Astrocyte (in vitro differentiated cells and primary cell): ENCODE results near the gene IRF9. TPM values are rescaled to one million over a fixed set of nuclear protein-coding genes. Genes with fewer than 3 reads are reported as not detected.

ENCODE experiments used
- DNase-seq: peaks from one replicate; pipeline ENCODE4 v3.0.0-alpha.2; 2010; ENCODE audit warnings: low read depth
- FAIRE-seq: peaks from 2 replicates; lab custom pipeline; 2011; peaks lifted over from hg19 to GRCh38; lab: Jason Lieb, UNC
- H2AFZ ChIP-seq: 2 replicates; pipeline ENCODE4 v1.6.0; 2012; ENCODE audit warnings: low read depth, low read length, inconsistent platforms
- H3K27ac ChIP-seq: 2 replicates; pipeline ENCODE4 v1.5.1; 2011; ENCODE audit warnings: low read depth, low read length, inconsistent platforms
- H3K27me3 ChIP-seq: 2 replicates; pipeline ENCODE4 v1.6.0; 2011; ENCODE audit warnings: low read length, inconsistent platforms; ENCODE audit not compliant: insufficient read depth
- H3K36me3 ChIP-seq: 2 replicates; pipeline ENCODE4 v1.5.1; 2011; ENCODE audit warnings: low read length, inconsistent platforms; ENCODE audit not compliant: insufficient read depth
- H3K4me1 ChIP-seq: 2 replicates; pipeline ENCODE4 v1.5.1; 2011; ENCODE audit warnings: low read length, inconsistent platforms; ENCODE audit not compliant: insufficient read depth
- H3K4me2 ChIP-seq: 2 replicates; pipeline ENCODE4 v1.6.0; 2012; ENCODE audit warnings: low read length, inconsistent platforms
- H3K4me3 ChIP-seq: 2 replicates; pipeline ENCODE4 v1.5.1; 2011; ENCODE audit warnings: low read depth, mild to moderate bottlenecking, low read length, inconsistent platforms; ENCODE audit not compliant: insufficient read depth
- H3K79me2 ChIP-seq: 2 replicates; pipeline ENCODE4 v1.6.0; 2012; ENCODE audit warnings: mild to moderate bottlenecking, low read length, inconsistent platforms; ENCODE audit not compliant: insufficient read depth
- H3K9ac ChIP-seq: 2 replicates; pipeline ENCODE4 v1.6.0; 2012; ENCODE audit warnings: mild to moderate bottlenecking, low read length, inconsistent platforms
- H3K9me3 ChIP-seq: 2 replicates; pipeline ENCODE4 v1.5.1; 2012; ENCODE audit warnings: low read depth, mild to moderate bottlenecking, low read length, inconsistent platforms; ENCODE audit not compliant: insufficient read depth
- H4K20me1 ChIP-seq: 2 replicates; pipeline ENCODE4 v1.6.0; 2012; ENCODE audit warnings: low read length, inconsistent platforms; ENCODE audit not compliant: insufficient read depth
- H3K27ac Mint-ChIP-seq: one replicate; pipeline ENCODE4 v1.8.0; 2021; ENCODE audit warnings: mild to moderate bottlenecking, mixed read lengths; ENCODE audit not compliant: unreplicated experiment
- H3K27me3 Mint-ChIP-seq: one replicate; pipeline ENCODE4 v1.8.0; 2021; ENCODE audit warnings: low read depth, mixed read lengths; ENCODE audit not compliant: unreplicated experiment
- H3K36me3 Mint-ChIP-seq: one replicate; pipeline ENCODE4 v1.8.0; 2021; ENCODE audit warnings: low read depth, mixed read lengths; ENCODE audit not compliant: unreplicated experiment
- H3K4me1 Mint-ChIP-seq: one replicate; pipeline ENCODE4 v1.8.0; 2021; ENCODE audit warnings: low read depth, mixed read lengths; ENCODE audit not compliant: unreplicated experiment
- H3K4me3 Mint-ChIP-seq: one replicate; pipeline ENCODE4 v1.8.0; 2021; ENCODE audit warnings: mild to moderate bottlenecking, moderate library complexity, mixed read lengths; ENCODE audit not compliant: unreplicated experiment
- H3K9me3 Mint-ChIP-seq: one replicate; pipeline ENCODE4 v1.8.0; 2021; ENCODE audit warnings: mild to moderate bottlenecking, mixed read lengths; ENCODE audit not compliant: unreplicated experiment
- CTCF ChIP-seq: IDR thresholded peaks from 2 replicates; pipeline ENCODE4 v1.5.1; 2011; ENCODE audit warnings: low read depth, mild to moderate bottlenecking, inconsistent platforms, low read length, moderate library complexity; ENCODE audit not compliant: insufficient read depth
- EZH2 ChIP-seq: IDR thresholded peaks from 2 replicates; pipeline ENCODE4 v1.6.1; 2012; ENCODE audit warnings: mild to moderate bottlenecking, low read length, inconsistent platforms; ENCODE audit not compliant: insufficient read depth
- total RNA-seq: library from RNA; stranded (reverse); gene quantifications from 2 replicates; pipeline ENCODE4 v1.2.1, GENCODE V29; 2021

The IRF9 gene
- total RNA-seq, 1 donor from 2014 or later = 76.0 TPM

GRCh38 chr14:24145219-24145618 lies 15.8 kb upstream of the IRF9 start:
- peak overlapping the region; percentile 96 for H3K4me3 Mint-ChIP-seq
- H3K36me3 Mint-ChIP-seq = no peaks in the 10 kb centered on the region
- no peaks in the 10 kb centered on the region for H3K9me3 ChIP-seq
- peak overlapping the region; percentile 96 for H3K4me2 ChIP-seq
- DNase-seq (no peak), FAIRE-seq (no peak)
- peak overlapping the region; percentile 88 for H3K27ac Mint-ChIP-seq
- H3K27ac ChIP-seq = no peak overlapping the region
- no peak overlapping the region for H2AFZ ChIP-seq
- peak overlapping the region; percentile 93 for H3K4me3 ChIP-seq
- TF ChIP-seq CTCF = no peak
- TF ChIP-seq EZH2 = no peak
- no peaks in the 10 kb centered on the region for H3K9me3 Mint-ChIP-seq
- H4K20me1 ChIP-seq = peaks cover 25% of the 10 kb centered on the region
- H3K9ac ChIP-seq = peak overlapping the region; percentile 87
- H3K36me3 ChIP-seq = peaks cover 17% of the 10 kb centered on the region
- H3K79me2 ChIP-seq = peaks cover 59% of the 10 kb centered on the region
- peaks cover 30% of the 10 kb centered on the region for H3K4me1 Mint-ChIP-seq
- no peaks in the 10 kb centered on the region for H3K27me3 ChIP-seq
- H3K4me1 ChIP-seq = peaks cover 31% of the 10 kb centered on the region
- no peaks in the 10 kb centered on the region for H3K27me3 Mint-ChIP-seq

- DNase-seq (peak; percentile 69), FAIRE-seq (no peak)
- Histone ChIP-seq H2AFZ (peak overlapping the region; percentile 76), H3K9ac (peak overlapping the region; percentile 87), H3K27ac (peak overlapping the region; percentile 83), H3K27me3 (no peaks in the 10 kb centered on the region), H3K36me3 (peaks cover 19% of the 10 kb centered on the region), H3K9me3 (no peaks in the 10 kb centered on the region), H4K20me1 (peaks cover 31% of the 10 kb centered on the region), H3K4me3 (peak overlapping the region; percentile 93), H3K4me1 (peaks cover 31% of the 10 kb centered on the region), H3K79me2 (peaks cover 56% of the 10 kb centered on the region), H3K4me2 (peak overlapping the region; percentile 96)
- Mint-ChIP-seq H3K27me3 (no peaks in the 10 kb centered on the region), H3K9me3 (no peaks in the 10 kb centered on the region), H3K36me3 (no peaks in the 10 kb centered on the region), H3K27ac (peak overlapping the region; percentile 88), H3K4me1 (peaks cover 30% of the 10 kb centered on the region), H3K4me3 (peak overlapping the region; percentile 96)
- TF ChIP-seq EZH2 = no peak
Measured at GRCh38 chr14:24145690-24146452, 15.2 kb upstream of the IRF9 start.

GRCh38 chr14:24146453-24146977 lies 14.6 kb upstream of the IRF9 start, which contains the start of gene PSME2:
TSS of gene PSME2 (minus strand) at chr14:24146610. CDS start at chr14:24146581, 29 bp downstream.
- DNase-seq (peak; percentile 94), FAIRE-seq (no peak)
- H3K4me1 Mint-ChIP-seq = peaks cover 30% of the 10 kb centered on the region

More at GRCh38 chr14:24146453-24146977, 14.6 kb upstream of the IRF9 start, which contains the start of gene PSME2:
- Histone ChIP-seq H3K9me3 (no peaks in the 10 kb centered on the region), H3K9ac (peak within 1 kb of the TSS; percentile 87), H3K4me2 (peak within 1 kb of the TSS; percentile 96), H3K27me3 (no peaks in the 10 kb centered on the region), H3K4me3 (peak within 1 kb of the TSS; percentile 93), H3K4me1 (peaks cover 31% of the 10 kb centered on the region), H3K79me2 (peaks cover 55% of the 10 kb centered on the region), H3K36me3 (peaks cover 24% of the 10 kb centered on the region), H2AFZ (peak within 1 kb of the TSS; percentile 79), H4K20me1 (peaks cover 36% of the 10 kb centered on the region), H3K27ac (peak within 1 kb of the TSS; percentile 83)
- Mint-ChIP-seq H3K36me3 (no peaks in the 10 kb centered on the region), H3K27ac (peak within 1 kb of the TSS; percentile 88), H3K4me3 (peak within 1 kb of the TSS; percentile 96), H3K9me3 (no peaks in the 10 kb centered on the region), H3K27me3 (no peaks in the 10 kb centered on the region)
- no peak for TF ChIP-seq EZH2
